IMR-90 (cell line): ENCODE data around the gene NTNG2. TPM values are rescaled to one million over a fixed set of nuclear protein-coding genes. Genes with fewer than 3 reads are reported as not detected.

Experiments
- ATAC-seq: fragments of 200-7000 bp; cut with Tn5 transposase; 2 replicates; pipeline ENCODE4 v1.9.1; 2020; ENCODE audit warnings: low read depth, mild to moderate bottlenecking, moderate library complexity
- BruUV-seq: library from RNA; stranded (reverse); fragments of 400-500 nt; replicated peaks from 2 replicates; lab custom pipeline; 2021; lab: Mats Ljungman, UMichigan
- CTCF ChIA-PET: fragments of 300-600 bp; formaldehyde crosslinking; extraction: SDS; loops from one replicate; lab custom pipeline; 2021; ENCODE audit warnings: antibody characterized with exemption; lab: Yijun Ruan, JAX
- POLR2A ChIA-PET: fragments of 300-600 bp; sonication (Branson Sonifier 250); formaldehyde crosslinking; loops from one replicate; lab custom pipeline; 2022; ENCODE audit warnings: antibody characterized with exemption; ENCODE audit not compliant: unreplicated experiment; lab: Charles Lee
- DNase-seq: peaks from one replicate; pipeline ENCODE4 v3.0.0; 2013
- H2AFZ ChIP-seq: replicated peaks from 2 replicates; pipeline ENCODE3; 2013; ENCODE audit warnings: low read length, mild to moderate bottlenecking; ENCODE audit not compliant: poor library complexity
- H2AK5ac ChIP-seq: 2 replicates; pipeline ENCODE4 v1.6.1; 2013; ENCODE audit warnings: low read depth, low read length, inconsistent platforms
- H2AK9ac ChIP-seq: replicated peaks from 2 replicates; pipeline ENCODE3; 2013; ENCODE audit warnings: mild to moderate bottlenecking, low read depth, low read length, moderate library complexity; ENCODE audit not compliant: poor library complexity
- H2BK120ac ChIP-seq: 2 replicates; pipeline ENCODE4 v1.6.1; 2013; ENCODE audit warnings: low read depth, low read length, inconsistent platforms
- H2BK15ac ChIP-seq: 3 replicates; pipeline ENCODE4 v1.6.1; 2013; ENCODE audit warnings: low read depth, low read length, inconsistent platforms
- H2BK20ac ChIP-seq: 2 replicates; pipeline ENCODE4 v1.6.1; 2013; ENCODE audit warnings: low read depth, mild to moderate bottlenecking, inconsistent platforms, low read length, moderate library complexity
- H2BK5ac ChIP-seq: 2 replicates; pipeline ENCODE4 v1.6.1; 2013; ENCODE audit warnings: mild to moderate bottlenecking, low read depth, low read length, inconsistent platforms; ENCODE audit not compliant: poor library complexity, severe bottlenecking
- H3K14ac ChIP-seq: replicated peaks from 2 replicates; pipeline ENCODE4 v1.6.1; 2013; ENCODE audit warnings: low read depth, low read length, inconsistent platforms
- H3K18ac ChIP-seq: 2 replicates; pipeline ENCODE4 v1.6.1; 2013; ENCODE audit warnings: low read depth, low read length, control low read depth
- H3K23ac ChIP-seq: 2 replicates; pipeline ENCODE4 v1.6.1; 2013; ENCODE audit warnings: low read depth, low read length, inconsistent platforms
- H3K27ac ChIP-seq: 2 replicates; pipeline ENCODE4 v1.5.1; 2013; ENCODE audit warnings: mild to moderate bottlenecking, control low read depth, low read length; ENCODE audit not compliant: insufficient read depth
- H3K27me3 ChIP-seq: 2 replicates; pipeline ENCODE4 v1.6.1; 2013; ENCODE audit warnings: low read length; ENCODE audit not compliant: control insufficient read depth, insufficient read depth
- H3K36me3 ChIP-seq: 2 replicates; pipeline ENCODE4 v1.6.1; 2013; ENCODE audit warnings: low read length, mixed read lengths; ENCODE audit not compliant: control insufficient read depth, insufficient read depth
- H3K4ac ChIP-seq: 2 replicates; pipeline ENCODE4 v1.6.1; 2013; ENCODE audit warnings: low read depth, low read length, inconsistent platforms
- H3K4me1 ChIP-seq: 2 replicates; pipeline ENCODE4 v1.6.1; 2013; ENCODE audit warnings: low read length, mixed read lengths; ENCODE audit not compliant: control insufficient read depth, insufficient read depth
- H3K4me2 ChIP-seq: 2 replicates; pipeline ENCODE4 v1.6.1; 2013; ENCODE audit warnings: low read depth, mild to moderate bottlenecking, control low read depth, low read length, moderate library complexity
- H3K4me3 ChIP-seq: 2 replicates; pipeline ENCODE4 v1.5.1; 2013; ENCODE audit warnings: low read depth, mild to moderate bottlenecking, control low read depth, low read length, moderate library complexity; ENCODE audit not compliant: insufficient read depth
- H3K56ac ChIP-seq: 2 replicates; pipeline ENCODE4 v1.6.1; 2013; ENCODE audit warnings: low read length, inconsistent platforms; ENCODE audit not compliant: insufficient read depth; ENCODE audit errors: extremely low read depth
- H3K79me1 ChIP-seq, 2 experiments: 2 replicates each; pipeline ENCODE4 v1.6.1; 2013; ENCODE audit warnings: low read length in 2 of 2, inconsistent platforms in 1 of 2, low read depth in 1 of 2
- H3K9ac ChIP-seq: 2 replicates; pipeline ENCODE4 v1.6.1; 2013; ENCODE audit warnings: low read depth, low read length, control low read depth
- H3K9me1 ChIP-seq: 2 replicates; pipeline ENCODE4 v1.6.1; 2013; ENCODE audit warnings: low read length, inconsistent platforms; ENCODE audit not compliant: insufficient read depth
- H3K9me3 ChIP-seq: 2 replicates; pipeline ENCODE4 v1.6.1; 2013; ENCODE audit warnings: low read length; ENCODE audit not compliant: control insufficient read depth, insufficient read depth
- H4K20me1 ChIP-seq: 2 replicates; pipeline ENCODE4 v1.6.1; 2013; ENCODE audit warnings: low read length, inconsistent platforms; ENCODE audit not compliant: insufficient read depth
- H4K5ac ChIP-seq: 2 replicates; pipeline ENCODE4 v1.6.1; 2013; ENCODE audit warnings: mild to moderate bottlenecking, low read depth, low read length, control low read depth
- H4K8ac ChIP-seq, 2 experiments: 2 replicates each; pipeline ENCODE4 v1.6.1; 2013; ENCODE audit warnings: low read depth in 2 of 2, low read length in 2 of 2, control low read depth in 1 of 2, inconsistent platforms in 1 of 2
- H4K91ac ChIP-seq: 2 replicates; pipeline ENCODE4 v1.6.1; 2013; ENCODE audit warnings: low read depth, low read length, inconsistent platforms; ENCODE audit not compliant: insufficient read depth
- CHD1 ChIP-seq: IDR thresholded peaks from 2 replicates; pipeline ENCODE4 v1.6.1; 2012; ENCODE audit warnings: low read depth, low read length, improper control_type of control experiment
- ELK1 ChIP-seq: fragments of 150-350 bp; IDR thresholded peaks from 2 replicates; pipeline ENCODE4 v1.6.1; 2016; ENCODE audit warnings: low read depth, mild to moderate bottlenecking, low read length, moderate library complexity, borderline replicate concordance
- RFX5 ChIP-seq: IDR thresholded peaks from 2 replicates; pipeline ENCODE4 v1.8.0; 2012; ENCODE audit warnings: low read depth, mild to moderate bottlenecking, low read length, moderate library complexity
- WGBS, 2 experiments: methylation state at CpG; one replicate each; pipeline versions ENCODE4 v1.1.5 to v1.1.7; 2013; ENCODE audit warnings: missing lambda C conversion rate in 2 of 2; ENCODE audit not compliant: insufficient read length in 1 of 2; ENCODE audit errors: extremely low coverage in 2 of 2; 5-methylcytosine and 5-hydroxymethylcytosine counted together
- dilution Hi-C: fragments of 300-500 bp; cut with HindIII; formaldehyde crosslinking; loops from one replicate; pipeline ENCODE4 v1.14.3; 2018; ENCODE audit warnings: low sequenced_read_pairs; ENCODE audit not compliant: unreplicated experiment
- in situ Hi-C: fragments of 300-500 bp; cut with MboI; formaldehyde crosslinking; loops from 3 replicates; pipeline ENCODE4 v1.14.3; 2019; ENCODE audit warnings: low sequenced_read_pairs, inconsistent platforms, mixed read lengths
- intact Hi-C: fragments of 100-400 bp; cut with micrococcal nuclease; formaldehyde crosslinking; loops from 2 replicates; pipeline ENCODE4 v1.10.0; 2022
- polyA plus RNA-seq, 3 experiments: library from polyadenylated mRNA; depleted of rRNA; stranded (reverse); fragments of >200 nt; gene quantifications; 2 replicates each; pipeline ENCODE4 v1.2.3, GENCODE V29; 2012; ENCODE audit warnings: low replicate concordance in 1 of 3
- total RNA-seq: library from RNA; depleted of rRNA; stranded (reverse); fragments of >200 nt; gene quantifications from 2 replicates; pipeline ENCODE4 v1.2.3, GENCODE V29; 2012

Gene NTNG2
- total and polyA plus RNA-seq, 2 of the 4 experiments (the other 2 are of a cell fraction), result 0.54 to 0.84 TPM

DNA sequence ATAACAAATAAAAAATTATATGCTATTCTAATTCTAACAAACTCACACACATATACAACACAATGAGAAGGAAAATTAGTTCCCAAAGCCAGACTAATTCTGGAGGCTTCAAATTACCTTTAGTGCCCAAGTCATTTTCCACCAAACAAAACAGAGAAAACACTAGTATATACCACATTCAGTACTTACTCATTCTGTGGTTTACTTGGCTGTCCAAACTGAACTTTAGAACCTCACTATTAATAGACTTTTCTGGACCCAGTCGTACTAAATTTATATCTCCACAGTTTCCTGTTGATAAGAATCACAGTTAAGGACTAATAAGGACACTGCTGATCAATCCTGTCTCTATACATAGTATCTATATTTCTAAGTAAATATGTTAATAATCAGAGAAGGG is 126.5 kb downstream of the NTNG2 start:
- dilution Hi-C loops (no loop called here), intact Hi-C loops (no loop called here), in situ Hi-C loops (no loop called here)
- Histone ChIP-seq H3K79me1 (peaks cover 13 to 33% of the 10 kb centered on the region in 2 experiments), H2BK5ac (peak overlapping the region; percentile 30), H3K4me1 (peaks cover 13% of the 10 kb centered on the region), H3K14ac (no peak overlapping the region), H3K56ac (no peak overlapping the region), H4K91ac (no peak overlapping the region), H3K23ac (no peak overlapping the region), H3K9me1 (peaks cover 11% of the 10 kb centered on the region), H3K4me2 (peak overlapping the region; percentile 58; the same call in 1 of the 2 replicates), H3K27ac (no peak overlapping the region), H3K18ac (no peak overlapping the region), H2BK120ac (no peak overlapping the region), H2BK15ac (no peak overlapping the region), H4K20me1 (peaks cover 42% of the 10 kb centered on the region), H3K27me3 (no peaks in the 10 kb centered on the region), H3K9ac (no peak overlapping the region), H3K4ac (no peak overlapping the region), H4K8ac (no peak overlapping the region), H2AK9ac (no peak overlapping the region), H3K9me3 (no peaks in the 10 kb centered on the region), H3K4me3 (no peak overlapping the region), H2AFZ (no peak overlapping the region), H2AK5ac (no peak overlapping the region), H3K36me3 (peaks cover 24% of the 10 kb centered on the region), H4K5ac (no peak overlapping the region), H2BK20ac (no peak overlapping the region)
- no CpG with 5 or more reads among the region's 1 CpG for WGBS, 2 experiments
- ChIA-PET POLR2A (no interaction called here), CTCF (no interaction called here)
- ATAC-seq, result peak; percentile 59
- TF ChIP-seq RFX5 (no peak), CHD1 (no peak), ELK1 (no peak)
- peak; percentile 77 for DNase-seq
- BruUV-seq, result no TSS peak
